ENCODE results near the gene THSD4. TPM values are rescaled to one million over a fixed set of nuclear protein-coding genes. Genes with fewer than 3 reads are reported as not detected.

Gene THSD4
- total RNA-seq, 1 donor from 2014 or later: 151 TPM

- peaks cover 0 to 4% of the 10 kb centered on the region in 2 donors for H3K9me3 ChIP-seq
- no peak overlapping the region for H3K27ac ChIP-seq
- intact Hi-C loops (cut with DNase I): loop anchor here (10.0 kb wide), 1 partner anchor 173 kb away; no protein-coding TSS in a partner anchor
- H3K27me3 ChIP-seq: no peaks in the 10 kb centered on the region
- no peaks in the 10 kb centered on the region for H3K36me3 ChIP-seq
- TF ChIP-seq, protein P1, sequence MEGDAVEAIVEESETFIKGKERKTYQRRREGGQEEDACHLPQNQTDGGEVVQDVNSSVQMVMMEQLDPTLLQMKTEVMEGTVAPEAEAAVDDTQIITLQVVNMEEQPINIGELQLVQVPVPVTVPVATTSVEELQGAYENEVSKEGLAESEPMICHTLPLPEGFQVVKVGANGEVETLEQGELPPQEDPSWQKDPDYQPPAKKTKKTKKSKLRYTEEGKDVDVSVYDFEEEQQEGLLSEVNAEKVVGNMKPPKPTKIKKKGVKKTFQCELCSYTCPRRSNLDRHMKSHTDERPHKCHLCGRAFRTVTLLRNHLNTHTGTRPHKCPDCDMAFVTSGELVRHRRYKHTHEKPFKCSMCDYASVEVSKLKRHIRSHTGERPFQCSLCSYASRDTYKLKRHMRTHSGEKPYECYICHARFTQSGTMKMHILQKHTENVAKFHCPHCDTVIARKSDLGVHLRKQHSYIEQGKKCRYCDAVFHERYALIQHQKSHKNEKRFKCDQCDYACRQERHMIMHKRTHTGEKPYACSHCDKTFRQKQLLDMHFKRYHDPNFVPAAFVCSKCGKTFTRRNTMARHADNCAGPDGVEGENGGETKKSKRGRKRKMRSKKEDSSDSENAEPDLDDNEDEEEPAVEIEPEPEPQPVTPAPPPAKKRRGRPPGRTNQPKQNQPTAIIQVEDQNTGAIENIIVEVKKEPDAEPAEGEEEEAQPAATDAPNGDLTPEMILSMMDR (IDR thresholded peaks at IDR 0.05): no peak
- DNase-seq (ENCODE audit: low spot score in 2 of 2): no peak
- H3K4me1 ChIP-seq: no peaks in the 10 kb centered on the region
- no peak overlapping the region for H3K4me3 ChIP-seq
These were observed 447.0 kb downstream of the THSD4 start for GRCh38 chr15:71562251-71562650.

DNA sequence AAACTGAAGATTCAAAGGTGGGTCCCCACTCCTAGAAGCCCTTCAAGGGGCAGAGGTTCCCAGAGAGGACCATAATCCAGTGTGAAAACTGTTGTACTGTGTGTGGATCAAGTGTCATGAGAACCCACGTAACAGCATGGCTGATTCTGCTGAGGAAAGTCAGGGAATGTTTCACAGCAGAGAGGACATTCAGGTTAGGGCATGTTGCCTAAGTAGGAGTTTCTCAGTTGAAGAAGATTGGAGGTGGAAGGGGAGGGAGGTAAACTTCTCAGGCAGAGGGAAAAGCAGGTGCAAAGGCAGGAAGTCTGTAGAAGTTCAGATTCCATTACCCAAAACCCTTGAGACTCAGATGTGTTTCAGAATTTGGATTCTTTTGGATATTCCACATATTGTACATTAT lies 448.9 kb downstream of the THSD4 start:
- H3K36me3 ChIP-seq: no peaks in the 10 kb centered on the region
- H3K9me3 ChIP-seq: no peaks in the 10 kb centered on the region
- H3K27ac ChIP-seq: no peak overlapping the region
- H3K4me3 ChIP-seq: no peak overlapping the region
- no peak for DNase-seq (ENCODE audit: low spot score in 2 of 2)
- no peaks in the 10 kb centered on the region for H3K27me3 ChIP-seq
- intact Hi-C loops (cut with DNase I): loop anchor here (10.0 kb wide), 1 partner anchor 171 kb away; no protein-coding TSS in a partner anchor
- H3K4me1 ChIP-seq: no peaks in the 10 kb centered on the region
- TF ChIP-seq, protein P1 (IDR thresholded peaks at IDR 0.05): no peak

GRCh38 chr15:71565006-71565405 lies 449.7 kb downstream of the THSD4 start:
- TF ChIP-seq, protein P1 (IDR thresholded peaks at IDR 0.05): no peak
- Histone ChIP-seq H3K27ac (no peak overlapping the region), H3K36me3 (no peaks in the 10 kb centered on the region), H3K4me3 (no peak overlapping the region), H3K9me3 (no peaks in the 10 kb centered on the region), H3K27me3 (no peaks in the 10 kb centered on the region), H3K4me1 (no peaks in the 10 kb centered on the region)
- DNase-seq (ENCODE audit: low spot score in 2 of 2): no peak
- intact Hi-C loops (cut with DNase I): loop anchor here (10.0 kb wide), 1 partner anchor 170 kb away; no protein-coding TSS in a partner anchor

GRCh38 chr15:71565631-71566160 lies 450.4 kb downstream of the THSD4 start:
- no peak overlapping the region for H3K4me3 ChIP-seq
- no peak for DNase-seq (ENCODE audit: low spot score in 2 of 2)
- no peaks in the 10 kb centered on the region for H3K27me3 ChIP-seq
- no peak overlapping the region for H3K27ac ChIP-seq
- intact Hi-C loops (cut with DNase I): loop anchor here (10.0 kb wide), 1 partner anchor 169 kb away; no protein-coding TSS in a partner anchor
- no peaks in the 10 kb centered on the region for H3K36me3 ChIP-seq
- TF ChIP-seq, protein P1 (IDR thresholded peaks at IDR 0.05): no peak
- no peaks in the 10 kb centered on the region for H3K4me1 ChIP-seq
- no peaks in the 10 kb centered on the region for H3K9me3 ChIP-seq

DNA sequence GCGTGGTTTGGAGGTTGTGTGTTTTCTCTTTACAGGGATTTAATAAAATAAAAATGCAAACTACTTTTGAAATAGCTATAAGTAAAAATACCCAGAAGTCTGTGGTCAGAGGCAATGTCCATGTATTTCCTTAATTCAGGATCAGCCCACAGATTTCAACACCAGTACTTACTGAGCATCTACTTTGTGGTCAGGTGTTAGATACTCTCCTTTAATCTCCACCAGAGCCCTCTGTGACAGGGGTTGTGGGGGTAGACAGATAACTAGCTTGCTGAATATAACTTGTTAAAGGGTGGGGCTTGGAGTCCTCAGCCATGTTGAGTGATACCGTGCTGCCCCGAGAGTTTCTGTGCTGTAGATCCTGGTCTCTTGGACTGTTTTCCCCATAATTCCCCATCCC lies 451.0 kb downstream of the THSD4 start:
- intact Hi-C loops (cut with DNase I): loop anchor here (10.0 kb wide), 1 partner anchor 169 kb away; no protein-coding TSS in a partner anchor
- DNase-seq (ENCODE audit: low spot score in 2 of 2): no peak
- H3K4me3 ChIP-seq: no peak overlapping the region
- H3K27me3 ChIP-seq: no peaks in the 10 kb centered on the region
- no peak overlapping the region for H3K27ac ChIP-seq
- no peaks in the 10 kb centered on the region for H3K9me3 ChIP-seq
- H3K36me3 ChIP-seq: no peaks in the 10 kb centered on the region
- H3K4me1 ChIP-seq: no peaks in the 10 kb centered on the region
- TF ChIP-seq, protein P1 (IDR thresholded peaks at IDR 0.05): no peak

Measured in ascending aorta (tissue), 2 donors.